GM18502 (cell line): ENCODE data around the gene TTC38.
"Not testable (repeated sequence)": the region's sequence is repeated elsewhere in the genome, so short reads cannot be mapped to it uniquely, and the experiment has no call there.

Experiments
- ATAC-seq: cut with Tn5 transposase; IDR thresholded peaks from one replicate; pipeline ENCODE4 v1.9.1; 2021; ENCODE audit warnings: mild to moderate bottlenecking; ENCODE audit not compliant: unreplicated experiment, poor library complexity

The TTC38 gene

DNA sequence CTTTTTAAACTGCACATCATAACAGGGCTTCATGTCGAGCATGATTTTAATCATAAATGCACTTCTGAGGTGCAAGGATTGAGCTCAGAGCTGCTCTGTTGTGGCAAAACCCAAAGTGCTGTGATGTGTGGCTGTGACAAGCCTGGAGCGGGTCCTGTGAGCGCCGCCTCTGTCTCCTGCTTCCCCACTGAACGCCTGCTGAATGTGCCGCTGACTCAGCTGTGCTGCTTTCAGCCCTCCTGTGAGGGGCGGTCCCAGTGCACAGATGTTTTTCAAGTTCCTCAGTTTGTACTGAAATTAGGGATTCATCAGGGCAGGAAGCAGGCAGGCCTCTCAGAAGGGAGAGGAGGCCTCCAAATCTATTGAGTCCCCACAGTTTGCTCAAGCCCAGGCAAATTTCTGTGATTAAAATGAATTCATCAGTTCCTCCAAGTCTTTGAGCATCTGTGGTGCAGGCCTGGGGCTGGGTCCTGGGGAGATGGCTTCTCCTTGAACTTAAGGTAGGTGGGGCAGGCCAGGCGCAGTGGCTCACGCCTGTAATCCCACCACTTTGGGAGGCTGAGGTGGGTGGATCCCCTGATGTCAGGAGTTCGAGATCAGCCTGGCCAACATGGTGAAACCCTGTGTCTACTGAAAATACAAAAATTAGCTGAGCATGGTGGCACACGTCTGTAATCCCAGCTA is 25.9 kb downstream of the TTC38 start:
- ATAC-seq, result no peak

DNA sequence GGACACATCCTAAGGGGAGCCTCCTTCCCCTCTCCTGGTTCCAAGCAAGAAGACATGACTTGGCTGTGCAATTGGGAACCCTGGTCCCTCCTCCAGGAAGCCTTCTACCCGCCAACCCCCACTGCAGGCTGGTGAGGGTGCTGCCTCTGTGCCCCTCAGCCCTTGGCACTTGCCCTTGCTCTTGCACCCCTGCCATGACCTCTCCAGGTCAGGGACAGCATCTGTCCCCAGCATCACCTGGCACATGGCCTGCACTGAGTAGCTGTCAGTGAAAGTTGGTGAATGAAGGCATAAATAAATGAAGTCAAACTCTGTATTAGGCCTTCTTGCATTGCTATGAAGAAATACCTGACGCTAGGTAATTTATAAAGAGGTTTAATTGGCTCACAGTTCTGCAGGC is 27.0 kb downstream of the TTC38 start:
- no peak for ATAC-seq

DNA sequence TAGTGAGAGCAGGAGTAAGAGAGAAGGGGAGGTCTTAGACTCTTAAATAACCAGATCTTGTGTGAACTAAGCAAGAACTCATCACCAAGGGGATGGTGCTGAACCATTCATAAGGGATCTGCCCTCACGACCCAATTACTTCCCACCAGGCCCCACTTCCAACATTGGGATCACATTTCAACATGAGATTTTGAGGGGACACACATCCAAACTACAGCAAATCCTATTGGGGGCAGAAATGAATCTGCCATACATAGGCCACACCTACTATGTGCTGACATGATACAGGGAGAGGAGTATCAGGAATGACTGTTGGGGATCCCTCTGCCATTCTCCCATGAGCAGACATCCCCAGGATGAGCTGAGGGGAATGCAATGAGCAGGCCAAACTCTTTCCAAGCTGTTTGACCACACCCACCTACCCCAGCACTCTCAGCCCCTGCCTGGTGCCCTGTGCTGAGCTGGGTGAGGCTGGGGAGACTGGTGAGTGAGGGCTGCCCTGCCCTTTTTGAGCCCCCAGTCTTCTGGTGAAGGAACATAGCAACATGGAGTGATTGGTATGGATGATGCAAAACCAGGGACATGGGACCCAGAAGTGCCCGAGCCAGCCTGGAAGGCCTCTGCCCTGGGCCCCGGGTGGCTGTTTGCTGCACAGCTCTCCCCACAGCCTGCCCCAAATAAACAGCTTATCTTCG is 27.6 kb downstream of the TTC38 start:
- no peak for ATAC-seq

DNA sequence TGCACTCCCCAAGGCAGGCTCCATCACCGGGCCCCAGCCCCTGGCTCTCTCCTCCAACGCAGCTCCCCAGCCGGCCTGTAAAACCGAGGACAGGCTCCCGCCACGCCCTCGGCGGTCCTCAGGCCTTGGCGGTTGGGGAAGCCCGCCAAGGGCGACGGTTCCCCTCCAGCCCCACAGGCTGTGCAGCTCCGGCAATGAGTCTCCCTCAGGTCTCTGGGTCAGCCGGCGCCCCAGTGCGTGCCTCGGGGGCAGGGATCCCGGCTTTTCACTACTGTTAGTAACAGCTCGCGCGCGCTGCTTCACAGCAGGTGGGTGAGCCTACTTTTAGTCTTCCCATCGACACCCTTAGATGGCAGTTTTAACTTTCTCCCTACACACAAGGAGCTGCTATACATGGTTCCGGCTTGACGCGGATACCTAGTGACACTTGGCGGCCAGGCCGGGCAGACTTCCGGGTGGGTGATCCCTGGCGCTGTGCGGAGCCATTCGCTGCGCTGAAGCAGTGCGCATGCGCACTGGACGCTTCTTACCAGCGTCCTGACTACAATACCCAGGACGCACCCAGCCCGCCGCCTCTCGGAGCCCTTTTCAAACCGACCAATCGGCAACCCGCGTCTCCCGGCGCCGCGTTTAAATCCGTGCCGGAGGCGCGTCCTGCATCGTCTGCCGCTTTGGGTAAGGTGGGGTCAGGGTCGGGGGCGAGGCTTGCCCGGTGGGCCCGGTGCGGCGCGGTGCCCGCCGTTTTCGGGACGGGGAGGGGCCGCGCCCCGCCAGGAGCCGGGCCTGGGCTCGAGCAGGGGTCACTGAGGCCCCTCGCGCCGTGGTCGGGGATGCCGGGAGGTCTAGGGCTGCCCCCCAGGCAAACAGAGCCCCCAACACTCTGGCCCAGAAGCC is 28.7 kb downstream of the TTC38 start, which contains the start of gene GTSE1:
Gene GTSE1, plus strand, starts transcription at position 614 of the 894 bp plus-strand sequence. CDS start 531 bp downstream, outside the sequence.
- peak; percentile 93 for ATAC-seq

- peak; percentile 8 for ATAC-seq
Observed at GRCh38 chr22:46297151-46297812, 29.5 kb downstream of the TTC38 start.

GRCh38 chr22:46299101-46299500 is 31.3 kb downstream of the TTC38 start:
- ATAC-seq, result no peak

DNA sequence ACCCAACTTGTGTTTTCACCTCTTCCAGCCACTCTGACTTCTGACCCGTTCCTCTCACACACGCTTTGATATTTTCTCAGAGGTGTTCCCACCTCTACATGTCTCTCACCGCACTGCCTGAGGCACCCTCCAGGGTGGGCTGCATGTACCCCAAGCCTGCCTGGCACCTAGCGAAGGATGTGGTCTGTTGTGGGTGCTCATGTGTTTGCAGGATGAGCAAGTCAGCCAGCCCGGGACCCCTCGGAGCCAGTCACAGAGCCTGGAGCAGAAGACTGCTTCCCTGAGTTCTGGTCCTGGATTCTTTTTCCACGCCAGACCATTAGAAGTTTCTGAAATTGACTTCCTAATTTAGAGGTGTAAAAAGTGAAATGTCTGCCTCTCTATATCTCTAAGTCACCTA is 32.7 kb downstream of the TTC38 start:
- ATAC-seq, result no peak

DNA sequence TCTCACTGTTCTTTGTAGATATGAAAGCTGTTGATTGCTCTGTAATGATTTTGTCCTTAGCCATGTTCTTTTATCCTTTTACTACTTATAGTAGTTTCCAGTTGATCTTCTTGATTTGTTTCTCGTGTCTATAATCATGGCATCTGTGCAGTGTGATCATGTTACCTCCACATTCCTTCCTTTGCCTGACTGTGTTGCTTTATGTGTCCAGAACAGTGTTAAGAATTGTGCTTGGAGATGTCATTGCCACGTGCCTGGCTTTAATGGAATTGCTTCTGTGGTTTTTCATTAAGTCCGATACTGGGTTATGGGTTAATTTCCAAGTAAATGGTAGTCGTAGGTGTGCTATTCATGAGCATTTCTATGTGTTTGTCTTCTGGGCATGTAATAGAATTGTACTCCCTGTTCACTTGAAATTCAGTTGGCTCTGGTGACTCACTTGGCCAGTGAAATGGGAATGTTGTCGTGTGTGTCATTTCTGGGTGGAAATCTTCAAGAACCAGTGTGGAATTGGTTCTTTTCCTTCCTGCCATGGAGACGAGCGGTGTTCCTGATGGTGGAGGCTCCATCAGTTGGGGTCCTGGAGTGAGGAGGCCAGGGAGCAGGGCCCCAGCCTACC is 35.6 kb downstream of the TTC38 start:
- ATAC-seq, result no peak

GRCh38 chr22:46308283-46308988 is 40.6 kb downstream of the TTC38 start:
- no peak for ATAC-seq

DNA sequence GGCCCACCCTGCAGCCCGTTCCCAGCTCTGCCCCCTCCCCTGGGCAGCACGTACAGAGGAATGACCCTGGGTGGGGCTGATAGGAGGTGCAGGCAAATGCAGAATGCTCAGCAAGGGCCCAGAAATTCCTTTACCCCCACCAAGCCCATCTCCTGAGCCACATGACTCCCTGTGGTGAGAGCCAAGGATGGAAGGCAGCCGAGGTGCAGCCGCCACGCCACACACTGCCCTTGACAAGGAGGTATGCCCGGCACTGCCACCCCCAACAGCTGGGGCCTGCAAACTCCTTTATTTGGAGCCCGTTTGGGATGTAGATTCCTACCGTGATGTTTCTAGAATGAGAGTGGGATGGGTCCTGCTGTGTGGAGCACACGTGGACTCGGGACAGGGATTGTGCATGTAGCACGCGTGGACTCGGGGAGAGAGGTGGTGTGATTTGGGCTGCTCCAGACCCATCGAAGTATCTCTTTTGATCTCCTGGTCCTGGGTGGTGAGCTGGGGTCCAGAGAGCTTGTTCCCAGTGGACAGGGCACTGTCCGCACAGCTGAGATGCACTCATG is 41.8 kb downstream of the TTC38 start:
- ATAC-seq, result no peak

GRCh38 chr22:46312056-46312455 is 44.2 kb downstream of the TTC38 start:
- ATAC-seq, result no peak

- ATAC-seq, result not testable (repeated sequence)
Observed at GRCh38 chr22:46312848-46313247, 45.0 kb downstream of the TTC38 start.

GRCh38 chr22:46315976-46316375 is 48.2 kb downstream of the TTC38 start:
- ATAC-seq, result no peak

- no peak for ATAC-seq
Observed at GRCh38 chr22:46317646-46318045, 49.8 kb downstream of the TTC38 start.

DNA sequence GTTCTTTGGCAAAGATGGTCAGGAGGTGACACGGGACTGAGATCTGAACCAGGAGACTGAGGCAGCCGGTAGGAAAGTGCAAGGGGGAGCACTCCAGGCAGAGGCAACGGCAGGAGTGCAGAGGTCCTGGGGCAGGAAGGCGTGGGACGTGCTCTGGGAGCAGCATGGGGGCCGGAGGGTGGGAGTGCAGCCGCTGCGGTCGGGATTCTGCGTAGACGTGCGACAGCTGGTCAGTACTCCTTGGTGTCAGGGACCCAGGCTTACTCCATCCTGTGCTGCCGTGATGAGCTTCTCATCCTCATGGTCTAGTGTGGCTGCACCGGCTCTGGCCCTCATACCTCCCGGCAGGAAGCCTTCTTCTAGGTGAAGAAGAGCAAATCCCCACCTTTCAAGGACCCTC is 50.8 kb downstream of the TTC38 start:
- ATAC-seq, result no peak

DNA sequence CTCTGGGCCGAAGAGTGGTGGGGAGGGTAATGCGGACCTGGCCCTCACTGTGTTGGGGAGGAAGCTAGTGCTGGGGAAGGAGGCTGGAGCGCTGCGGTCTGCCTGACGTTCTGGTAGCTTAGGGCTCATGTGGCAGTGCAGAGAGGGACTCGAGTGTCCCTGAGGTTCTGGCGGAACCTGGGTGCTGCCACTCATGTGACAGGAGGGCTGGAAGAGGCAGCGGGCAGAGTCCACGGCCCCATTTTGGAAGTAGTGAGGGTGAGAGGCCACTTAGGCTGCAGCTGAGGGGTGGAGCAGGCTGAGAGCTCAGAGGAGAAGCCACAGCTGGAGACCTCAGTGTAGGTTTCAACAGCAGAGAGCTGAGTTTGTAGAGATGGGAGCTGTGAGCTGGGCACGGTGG is 51.5 kb downstream of the TTC38 start:
- ATAC-seq, result no peak

GRCh38 chr22:46320166-46320710 is 52.4 kb downstream of the TTC38 start:
- no peak for ATAC-seq

- no peak for ATAC-seq
Observed at GRCh38 chr22:46320716-46321386, 53.0 kb downstream of the TTC38 start.
